Adipose tissue (tissue), 3 donors: ENCODE data around the gene LHX2. TPM values are rescaled to one million over a fixed set of nuclear protein-coding genes. Genes with fewer than 3 reads are reported as not detected.

Source experiments
- H3K27ac ChIP-seq: one replicate; pipeline ENCODE4 v1.5.1; 2013; ENCODE audit warnings: low read depth, low read length
- WGBS, 3 donors: extraction: QIAGEN DNeasy Blood & Tissue Kit; methylation state at CpG; one replicate each; pipeline ENCODE4 v1.1.7; 2013; 5-methylcytosine and 5-hydroxymethylcytosine counted together
- polyA plus RNA-seq, 3 donors: library from polyadenylated mRNA; stranded (reverse); fragments of 200-250 nt; gene quantifications; one replicate each; pipeline ENCODE4 v1.2.3, GENCODE V29; 2013
- donor health status: healthy with polysubstance abuse.
- donor health status: Bipolar disorder and iron deficiency.
- donor health status: healthy.

Gene LHX2
- polyA plus RNA-seq, 3 donors: 0.18 to 1.1 (median 0.53) TPM

DNA sequence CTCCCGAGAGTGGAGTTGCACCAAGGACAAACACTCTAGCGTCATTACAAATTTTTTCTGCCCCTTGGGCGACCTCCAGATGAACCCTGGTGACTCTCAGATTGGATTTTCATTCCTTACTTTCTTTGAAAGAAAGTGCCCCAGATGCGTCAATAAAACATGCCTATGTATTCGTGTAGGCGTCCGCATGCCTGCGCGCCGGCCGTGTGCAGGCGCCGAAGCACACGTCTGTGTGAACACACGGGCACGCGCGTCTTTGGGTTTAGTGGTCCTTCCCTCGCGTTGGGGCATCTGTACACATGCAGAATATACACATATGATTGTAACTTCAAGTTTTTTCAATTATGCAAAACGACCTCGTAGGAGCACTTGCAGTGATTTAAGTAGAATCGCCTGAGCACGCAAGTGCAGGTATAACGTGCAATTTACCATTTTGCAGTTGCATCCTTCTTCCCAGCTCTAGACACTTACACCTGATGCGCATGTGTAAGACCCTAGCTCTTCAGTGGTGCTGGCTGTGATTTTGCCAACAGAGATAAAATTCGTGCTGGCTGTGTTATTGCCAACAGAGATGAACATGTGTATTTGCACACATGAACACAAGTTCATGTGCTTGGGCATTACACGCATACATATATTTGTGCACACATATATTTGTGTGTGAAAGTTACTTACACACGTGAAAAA is 1.9 kb upstream of the LHX2 start:
- WGBS, 3 donors: 8 to 10% (median 8%) methylated on average over 29 of the region's 29 CpGs
- H3K27ac ChIP-seq: no peak overlapping the region

GRCh38 chr9:124010303-124010664 is 1.3 kb upstream of the LHX2 start:
- 16 to 19% (median 17%) methylated on average over 9 of the region's 9 CpGs for WGBS, 3 donors
- H3K27ac ChIP-seq: no peak overlapping the region

- WGBS, 3 donors: 2 to 6% (median 3%) methylated on average over 33 to 34 of the region's 34 CpGs
Observed at GRCh38 chr9:124010665-124011321, 775 bp upstream of the LHX2 start.

GRCh38 chr9:124012368-124013301 is 1.1 kb downstream of the LHX2 start:
- no peak overlapping the region for H3K27ac ChIP-seq
- WGBS, 3 donors: 4 to 7% (median 5%) methylated on average over 82 to 83 of the region's 83 CpGs

More at GRCh38 chr9:124010665-124011321, 775 bp upstream of the LHX2 start:
- H3K27ac ChIP-seq: no peak overlapping the region

DNA sequence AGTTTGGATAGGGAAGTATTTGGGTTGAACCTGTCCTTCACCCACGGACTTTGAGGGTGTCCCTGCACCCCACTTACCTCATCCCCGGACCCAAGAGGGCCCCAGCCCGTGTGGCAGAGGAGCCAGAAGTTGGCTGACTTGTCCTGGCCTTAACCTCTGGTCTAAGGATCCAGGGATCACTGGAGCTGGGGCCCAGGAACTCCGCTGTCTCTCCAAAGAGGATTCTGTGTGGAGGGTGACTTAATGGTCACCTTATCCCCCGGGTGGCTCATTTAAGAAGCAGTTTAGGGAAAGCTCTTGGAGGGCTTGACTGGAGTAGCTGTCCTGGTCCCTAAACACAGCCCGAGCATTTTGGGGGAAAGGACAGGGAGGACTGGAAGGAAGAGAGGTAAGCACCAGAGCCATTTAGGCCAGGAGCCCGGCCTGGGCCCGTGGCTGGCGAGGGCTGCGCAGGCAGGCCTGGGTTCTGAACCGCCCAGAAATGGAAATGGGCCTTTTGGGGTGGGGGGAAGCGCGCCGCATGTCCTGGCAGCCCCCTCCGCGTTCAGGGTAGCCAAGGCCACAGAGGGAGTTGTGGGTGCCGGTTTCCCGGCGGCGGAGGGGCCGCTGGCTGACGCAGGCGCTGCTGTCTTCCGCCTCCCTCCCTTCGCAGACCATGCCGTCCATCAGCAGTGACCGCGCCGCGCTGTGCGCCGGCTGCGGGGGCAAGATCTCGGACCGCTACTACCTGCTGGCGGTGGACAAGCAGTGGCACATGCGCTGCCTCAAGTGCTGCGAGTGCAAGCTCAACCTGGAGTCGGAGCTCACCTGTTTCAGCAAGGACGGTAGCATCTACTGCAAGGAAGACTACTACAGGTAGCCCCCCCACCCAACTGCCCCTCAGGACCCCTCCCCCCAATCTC is 2.0 kb downstream of the LHX2 start:
- no peak overlapping the region for H3K27ac ChIP-seq
- 5 to 12% (median 9%) methylated on average over 36 to 40 of the region's 40 CpGs for WGBS, 3 donors

- no peak overlapping the region for H3K27ac ChIP-seq
- WGBS, 3 donors: 9 to 20% (median 16%) methylated on average over 8 of the region's 8 CpGs
Observed at GRCh38 chr9:124014211-124014955, 2.8 kb downstream of the LHX2 start.

DNA sequence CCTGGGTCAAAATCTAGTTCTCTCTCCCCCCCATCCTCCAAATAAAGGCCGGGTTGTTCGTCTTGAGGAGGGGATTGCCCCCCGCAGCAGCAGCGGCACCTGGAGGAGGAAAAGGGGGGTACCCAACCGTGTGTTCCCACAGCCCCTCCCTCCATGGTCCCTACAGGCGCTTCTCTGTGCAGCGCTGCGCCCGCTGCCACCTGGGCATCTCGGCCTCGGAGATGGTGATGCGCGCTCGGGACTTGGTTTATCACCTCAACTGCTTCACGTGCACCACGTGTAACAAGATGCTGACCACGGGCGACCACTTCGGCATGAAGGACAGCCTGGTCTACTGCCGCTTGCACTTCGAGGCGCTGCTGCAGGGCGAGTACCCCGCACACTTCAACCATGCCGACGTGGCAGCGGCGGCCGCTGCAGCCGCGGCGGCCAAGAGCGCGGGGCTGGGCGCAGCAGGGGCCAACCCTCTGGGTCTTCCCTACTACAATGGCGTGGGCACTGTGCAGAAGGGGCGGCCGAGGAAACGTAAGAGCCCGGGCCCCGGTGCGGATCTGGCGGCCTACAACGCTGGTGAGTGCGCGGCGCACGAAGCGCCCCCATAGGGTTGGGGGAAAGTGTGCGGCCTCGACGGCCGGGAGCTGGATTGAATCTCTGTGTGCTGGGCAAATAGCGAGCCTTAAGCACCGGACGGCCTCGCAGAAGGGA is 3.5 kb downstream of the LHX2 start:
- WGBS, 3 donors: 7 to 10% (median 9%) methylated on average over 55 to 57 of the region's 57 CpGs
- no peak overlapping the region for H3K27ac ChIP-seq

GRCh38 chr9:124015661-124016131 is 4.1 kb downstream of the LHX2 start:
- H3K27ac ChIP-seq: no peak overlapping the region
- WGBS, 3 donors: 8 to 13% (median 11%) methylated on average over 26 of the region's 26 CpGs

DNA sequence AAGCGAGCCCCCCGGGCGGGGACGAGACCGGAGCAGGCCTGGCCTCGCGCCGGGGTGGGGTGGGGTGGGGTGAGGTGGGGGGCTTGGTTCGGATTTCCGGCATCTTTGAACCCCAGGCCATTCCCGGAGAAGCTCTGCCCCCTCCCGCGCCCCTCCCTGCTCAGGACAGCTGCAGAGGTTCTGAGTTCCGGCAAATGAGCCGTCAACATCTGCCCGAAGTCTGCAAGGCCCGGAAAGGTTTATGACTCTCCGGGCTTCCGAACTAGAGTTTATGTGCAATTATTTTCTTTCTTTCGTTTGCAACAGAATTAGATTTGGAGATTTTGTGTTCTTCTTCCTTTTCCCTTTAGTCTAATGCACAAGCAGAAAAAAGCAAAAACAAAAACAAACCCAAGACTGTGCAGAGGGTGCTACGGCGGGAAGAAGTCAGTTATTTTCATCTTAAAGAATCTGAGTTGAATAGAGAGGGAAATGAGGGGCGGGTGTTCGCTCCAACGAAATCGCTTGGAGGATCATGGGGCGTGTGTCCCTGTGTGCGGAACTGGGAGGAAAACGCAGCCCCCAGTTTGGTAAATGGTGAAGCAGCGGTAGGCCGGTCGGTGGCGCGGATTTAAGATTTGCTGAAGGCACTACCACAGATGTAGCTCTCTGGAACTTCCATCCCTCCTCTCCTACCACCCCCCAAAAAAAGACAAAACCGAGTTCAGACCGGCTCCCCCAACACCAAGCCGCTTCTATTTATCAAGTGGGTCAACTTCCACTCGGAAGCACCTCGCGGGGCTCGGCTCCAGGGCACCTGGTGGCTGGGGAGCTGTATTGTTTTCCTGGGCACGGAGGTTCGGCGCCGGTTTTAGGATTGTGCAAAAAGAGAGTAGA is 4.8 kb downstream of the LHX2 start:
- 9 to 11% (median 10%) methylated on average over 42 to 45 of the region's 45 CpGs for WGBS, 3 donors

DNA sequence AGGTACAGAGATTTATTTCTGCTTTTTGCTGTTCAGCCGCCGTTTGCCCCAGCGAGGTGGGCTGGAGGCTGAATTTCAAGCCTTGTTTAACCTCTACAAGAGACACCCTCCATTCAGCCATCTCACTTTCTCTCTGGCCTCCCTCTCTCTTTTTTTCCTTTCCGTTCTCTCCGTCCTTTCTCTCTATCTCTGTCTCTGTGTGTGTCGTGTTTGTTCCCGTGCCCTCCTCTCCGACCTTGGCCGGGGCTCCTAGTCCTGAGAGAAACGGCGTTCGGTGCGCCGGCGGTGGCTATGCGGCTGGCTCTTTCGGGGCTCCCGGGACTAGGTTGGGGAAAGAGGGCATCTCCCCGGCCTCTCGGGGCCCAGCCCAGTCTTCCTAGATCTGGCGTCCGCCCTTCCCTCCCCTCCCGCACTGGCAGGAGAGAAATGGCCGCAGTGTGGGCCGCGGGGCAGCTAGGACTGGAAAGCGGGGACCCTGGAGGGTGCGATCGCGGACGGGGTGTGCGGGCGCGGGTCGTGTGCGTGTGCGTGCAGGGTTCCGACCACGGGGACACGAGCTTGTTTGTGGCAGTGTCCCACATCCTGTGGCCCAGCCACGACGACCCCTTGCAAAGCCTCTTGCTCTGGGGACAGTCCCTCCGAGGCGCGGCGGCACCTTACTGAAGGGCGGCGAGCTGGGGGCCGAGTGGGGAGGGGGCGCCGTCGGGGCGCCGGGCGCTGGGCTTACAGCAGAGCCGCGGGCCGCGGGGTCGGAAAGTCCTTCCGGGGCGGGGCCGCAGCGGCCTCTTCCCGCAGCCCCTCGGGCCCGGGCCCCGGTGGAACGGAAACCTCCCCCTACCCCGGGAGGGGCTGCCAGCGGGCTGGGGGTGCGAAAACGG is 5.7 kb downstream of the LHX2 start:
- 3 to 4% (median 3%) methylated on average over 72 to 73 of the region's 73 CpGs for WGBS, 3 donors
- no peak overlapping the region for H3K27ac ChIP-seq

More for the DNA sequence above, 4.8 kb downstream of the LHX2 start:
- H3K27ac ChIP-seq: no peak overlapping the region

DNA sequence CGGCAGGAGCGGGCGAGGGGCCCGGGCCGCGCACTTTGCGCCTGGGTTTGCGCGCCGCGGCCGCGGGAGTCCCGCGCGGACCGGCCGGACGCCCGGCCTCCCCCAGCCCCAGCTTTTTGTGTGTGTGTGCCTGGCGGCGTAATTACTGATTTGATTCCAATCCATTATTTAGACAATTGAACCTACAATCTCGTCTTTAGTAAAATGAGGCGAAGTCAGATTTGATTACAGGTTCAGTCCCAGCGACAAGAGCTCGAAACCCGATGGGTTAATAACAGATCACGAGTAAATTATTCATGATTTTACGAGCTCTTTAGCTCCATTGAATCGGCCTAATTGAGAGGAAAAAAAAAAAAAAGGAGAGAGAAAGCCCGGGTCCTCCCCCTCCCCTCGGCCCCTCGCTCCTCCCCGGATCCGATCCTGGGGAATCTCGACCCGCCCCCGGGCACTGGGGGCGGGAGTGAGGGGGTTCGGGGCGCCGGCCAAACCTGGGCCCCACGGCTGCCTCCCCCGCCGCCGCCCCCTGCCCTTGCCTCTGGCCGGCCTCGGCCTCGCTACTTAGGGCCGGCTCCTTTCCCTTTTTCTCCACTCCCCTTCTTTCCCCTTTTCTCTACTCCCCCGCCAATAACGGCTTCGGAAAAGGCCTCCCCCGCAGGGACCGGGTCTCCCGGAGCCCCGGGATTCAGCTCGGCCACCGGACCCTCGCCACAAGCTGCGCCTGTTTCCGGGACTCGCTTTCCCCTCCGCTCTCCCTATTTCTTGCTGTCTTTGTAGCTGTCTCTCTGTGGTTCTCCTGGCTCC is 6.6 kb downstream of the LHX2 start:
- no peak overlapping the region for H3K27ac ChIP-seq
- WGBS, 3 donors: 5 to 7% (median 6%) methylated on average over 49 to 64 of the region's 64 CpGs

DNA sequence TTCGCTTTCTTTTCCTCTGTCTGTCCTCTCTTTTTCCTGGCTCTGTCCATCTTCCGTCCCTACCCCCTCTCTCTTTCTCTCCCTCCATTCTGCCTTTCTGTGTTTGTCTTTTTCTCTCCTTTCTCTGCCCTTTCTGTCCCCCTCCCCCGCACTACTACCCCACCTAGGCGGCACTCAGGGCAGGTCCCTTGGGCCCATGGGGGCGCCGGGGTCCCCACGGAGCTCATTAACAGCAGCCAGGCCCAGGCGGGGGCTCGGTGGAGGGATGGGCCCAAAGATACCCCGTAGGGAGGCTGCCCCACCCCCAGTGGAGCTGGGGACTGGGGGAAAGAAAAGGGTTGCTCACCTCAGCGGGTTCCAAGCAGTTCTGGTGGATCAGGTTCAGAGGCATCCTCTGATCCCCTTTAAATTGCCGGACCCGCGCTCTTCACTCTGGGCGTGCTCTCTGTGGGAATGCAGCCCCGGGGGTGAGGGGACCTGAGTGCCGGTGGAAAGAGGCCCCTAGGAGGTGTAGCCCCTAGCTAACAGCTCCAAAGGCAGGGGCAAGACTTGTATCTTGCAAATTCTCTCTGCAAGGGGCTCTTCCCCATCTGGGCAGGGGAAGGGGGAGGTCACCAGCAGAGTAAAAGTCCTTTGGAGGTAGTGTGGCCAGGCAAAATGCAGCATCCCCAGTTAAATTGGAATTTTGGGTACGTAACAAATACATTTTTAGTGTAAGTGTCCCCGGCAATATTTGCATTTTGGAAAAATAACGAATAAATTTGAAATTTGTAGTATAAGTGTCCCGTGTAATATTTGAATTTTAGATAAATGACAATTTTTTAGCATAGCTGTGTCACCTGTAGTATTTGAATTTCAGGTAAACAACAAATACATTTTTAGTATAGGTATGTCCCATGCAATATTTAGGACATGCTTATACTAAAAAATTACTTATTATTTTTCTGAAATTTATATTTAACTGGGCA is 7.4 kb downstream of the LHX2 start:
- no peak overlapping the region for H3K27ac ChIP-seq
- WGBS, 3 donors: 5 to 10% (median 8%) methylated on average over 21 of the region's 21 CpGs
